GM21515 (cell line): Measurements from ENCODE around the gene C15orf61.

ENCODE experiments used
- ATAC-seq: cut with Tn5 transposase; IDR thresholded peaks from one replicate; pipeline ENCODE4 v1.9.1; 2021; ENCODE audit not compliant: unreplicated experiment

C15orf61 gene

DNA sequence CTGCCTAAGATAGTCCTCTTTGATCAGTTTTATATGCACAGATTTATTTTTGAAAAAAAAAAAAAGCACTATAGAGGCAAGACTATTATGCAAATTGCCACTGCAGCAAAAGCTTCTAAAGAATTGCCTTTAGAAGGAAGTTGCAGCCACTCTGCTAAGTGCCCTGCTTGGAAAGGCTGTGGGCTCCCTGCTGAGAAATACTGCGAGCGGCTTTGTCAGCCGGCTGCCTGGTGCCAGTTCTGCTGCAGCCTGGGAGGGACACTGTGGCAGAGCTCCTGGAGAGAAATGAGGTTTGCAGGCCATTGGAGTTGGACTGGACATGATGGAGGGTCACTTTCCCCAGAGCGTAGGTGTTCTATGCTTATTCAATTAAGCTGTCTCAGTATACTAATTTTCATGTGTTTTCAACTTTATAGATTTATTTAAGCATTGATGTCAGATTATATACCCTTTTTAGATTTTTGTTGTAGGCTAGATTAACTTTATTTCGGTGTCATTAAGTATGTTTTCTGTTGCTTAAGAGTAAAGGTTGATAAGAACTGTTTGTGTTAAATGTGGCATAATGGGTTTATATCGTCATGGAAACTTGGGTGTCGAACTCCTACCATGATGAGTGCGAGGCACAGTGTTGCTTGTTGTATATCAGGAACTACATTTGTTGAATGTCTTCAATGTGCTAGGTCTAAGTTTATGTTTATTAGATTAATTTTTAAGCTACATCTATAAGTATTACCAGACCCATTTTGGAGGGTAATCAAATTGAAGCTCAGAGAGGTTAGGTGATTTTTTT is 28.1 kb downstream of the C15orf61 start:
- ATAC-seq, result no peak

DNA sequence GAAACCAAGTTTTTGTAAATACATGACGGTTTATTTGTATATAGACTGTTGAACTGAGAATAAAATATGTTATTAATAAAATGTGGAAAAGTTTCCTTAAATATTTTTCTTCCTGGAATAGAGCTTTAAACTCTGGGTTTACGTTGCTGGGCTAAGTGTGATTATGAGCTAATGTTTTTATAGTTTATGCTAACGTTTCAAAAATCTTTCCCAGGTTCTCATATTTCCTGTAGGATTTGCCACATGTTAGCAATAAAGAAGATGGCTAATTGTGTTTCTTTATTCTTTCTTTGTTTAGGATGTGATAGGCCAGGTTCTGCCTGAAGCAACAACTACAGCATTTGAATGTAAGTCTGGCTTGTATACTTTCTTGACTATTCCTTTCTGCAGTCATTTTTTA is 28.8 kb downstream of the C15orf61 start:
- no peak for ATAC-seq

DNA sequence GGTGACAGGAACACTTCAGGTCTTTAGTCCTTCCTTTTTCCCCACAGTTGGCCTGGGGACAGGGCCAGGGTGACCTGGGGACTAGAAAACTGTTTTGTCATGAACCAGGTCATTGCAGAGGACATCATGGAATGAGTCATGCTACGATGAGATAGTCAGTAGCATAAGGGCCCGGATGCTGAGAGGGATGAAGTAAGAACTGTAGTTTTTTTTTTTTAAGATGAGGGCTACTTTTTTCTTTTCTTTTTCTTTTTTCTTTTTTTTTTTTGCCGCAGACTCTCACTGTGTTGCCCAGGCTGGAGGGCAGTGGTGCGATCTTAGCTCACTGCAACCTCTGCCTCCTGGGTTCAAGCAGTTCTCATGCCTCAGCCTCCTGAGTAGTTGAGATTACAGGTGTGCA is 29.6 kb downstream of the C15orf61 start:
- ATAC-seq, result no peak

DNA sequence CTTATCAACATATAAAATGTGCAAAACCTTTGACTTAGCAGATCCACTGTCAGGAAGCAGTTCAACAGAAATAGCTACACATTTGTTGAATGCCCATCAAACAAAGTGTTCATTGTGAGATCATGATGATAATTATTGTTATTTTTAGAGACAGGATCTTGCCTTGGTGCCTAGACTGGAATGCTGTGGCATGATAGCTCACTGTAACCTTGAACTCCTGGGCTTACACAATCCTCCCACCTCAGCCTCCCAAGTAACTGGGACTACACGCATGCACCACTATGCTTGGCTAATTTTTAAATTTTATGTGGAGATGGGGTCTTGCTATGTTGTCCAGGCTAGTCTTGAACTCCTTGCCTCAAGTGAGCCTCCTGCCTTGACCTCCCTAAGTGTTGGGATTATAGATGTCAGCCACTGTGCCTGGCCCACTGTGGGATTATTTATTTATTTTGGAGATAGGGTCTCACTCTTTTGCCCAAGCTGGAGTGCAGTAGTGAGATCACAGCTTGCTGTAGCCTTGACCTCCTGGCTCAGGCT is 30.3 kb downstream of the C15orf61 start:
- ATAC-seq, result no peak

DNA sequence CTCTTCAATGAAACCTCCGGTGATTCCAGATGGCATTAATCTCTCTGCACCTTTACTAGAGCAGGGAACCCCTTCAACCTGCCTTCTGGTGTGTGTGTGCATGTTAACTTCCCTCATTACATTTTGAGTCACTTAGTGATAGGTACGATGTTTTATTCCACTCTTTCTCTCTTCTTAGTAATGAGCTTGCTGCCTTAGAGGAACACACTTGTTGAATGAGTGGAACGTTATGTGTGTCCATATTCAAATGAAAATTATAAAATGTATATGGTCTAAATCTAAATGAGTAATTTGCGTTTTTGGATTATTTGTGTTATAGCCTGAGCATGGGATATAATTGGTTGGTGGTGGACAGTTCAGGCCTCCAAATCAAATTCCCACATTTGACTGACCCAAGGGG is 33.6 kb downstream of the C15orf61 start:
- ATAC-seq, result no peak

DNA sequence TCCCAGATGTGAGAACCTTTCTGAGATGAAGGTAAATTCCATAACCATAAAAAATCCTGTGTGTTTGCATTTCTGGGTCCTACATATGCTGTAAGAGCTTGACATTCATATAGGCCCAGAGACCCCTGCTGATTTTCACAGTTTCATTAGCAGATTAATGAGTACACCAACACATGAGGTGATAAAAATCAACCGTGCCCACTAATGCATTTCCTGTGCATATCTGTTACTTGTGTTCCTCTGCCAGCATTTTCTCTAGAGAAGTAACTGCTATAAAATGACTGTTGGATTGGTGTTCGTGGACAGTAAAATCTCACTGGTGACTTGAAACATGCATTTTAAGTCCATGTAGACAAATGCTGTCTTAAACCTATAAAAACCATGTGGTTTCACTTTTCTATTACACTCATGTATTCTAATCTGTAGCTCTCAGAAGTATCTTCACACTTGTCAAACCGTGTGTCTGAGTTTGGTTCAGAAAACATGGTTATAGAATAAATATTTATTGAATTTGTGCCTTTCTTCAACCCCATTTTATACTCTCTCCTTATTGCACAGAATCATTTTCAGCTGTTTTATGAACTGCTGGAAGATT is 36.1 kb downstream of the C15orf61 start:
- no peak for ATAC-seq

DNA sequence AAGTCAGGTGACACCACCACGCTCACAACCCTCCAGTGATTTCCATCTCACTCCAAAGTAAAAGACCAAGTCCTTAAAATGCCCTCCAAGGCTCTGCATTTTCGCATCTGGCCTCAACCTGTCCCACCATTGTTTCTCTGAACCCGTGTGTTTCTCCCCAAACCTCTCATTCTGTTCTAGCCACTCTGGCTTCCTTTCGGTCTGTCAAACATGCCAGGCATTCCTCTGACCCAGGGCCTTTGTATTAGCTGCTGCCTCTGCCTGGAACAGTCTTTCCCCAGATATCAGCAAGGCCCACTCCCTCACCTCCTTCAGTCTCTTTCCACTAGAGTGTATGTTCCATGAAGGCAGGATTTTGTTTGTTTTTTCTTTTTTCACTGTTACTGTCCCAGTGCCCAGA is 37.6 kb downstream of the C15orf61 start:
- ATAC-seq, result no peak

DNA sequence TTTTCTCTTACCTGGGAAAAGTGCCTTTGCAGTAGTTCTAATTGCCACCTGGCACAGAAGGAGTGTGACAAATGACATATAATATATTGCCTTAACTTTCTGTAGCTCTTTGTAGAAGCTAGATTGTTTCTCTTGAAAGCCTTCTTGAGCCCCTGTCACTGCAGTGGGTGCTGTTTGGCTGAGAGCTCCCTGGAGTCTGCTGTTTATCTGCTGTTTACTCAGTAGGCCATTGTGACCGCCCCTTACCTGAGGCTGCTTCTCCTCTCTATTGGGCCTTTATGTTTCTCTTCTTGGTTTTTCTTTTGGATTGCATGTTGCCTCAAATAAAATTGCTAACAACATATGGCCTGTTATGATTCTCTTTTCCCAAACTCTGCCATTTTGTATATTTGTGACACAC is 38.2 kb downstream of the C15orf61 start:
- no peak for ATAC-seq

DNA sequence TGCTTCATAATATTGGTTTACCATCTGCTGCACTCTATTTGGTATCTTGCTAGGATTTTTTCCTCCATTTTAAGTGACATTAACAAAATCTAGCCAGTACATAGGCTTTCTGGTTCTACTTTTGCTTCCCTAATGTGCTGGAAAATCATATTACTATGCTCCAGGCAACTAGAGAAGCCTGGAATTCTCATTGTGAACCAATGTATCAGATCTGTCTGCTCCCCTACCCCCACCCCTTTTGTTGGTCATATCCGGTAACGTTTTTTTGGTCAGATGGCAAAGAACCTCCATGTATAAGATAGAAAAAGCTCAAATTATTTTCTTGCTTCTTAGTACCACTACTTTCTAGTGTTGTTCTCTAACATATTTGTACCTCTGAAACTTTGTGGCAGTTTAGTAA is 38.6 kb downstream of the C15orf61 start:
- ATAC-seq, result no peak

DNA sequence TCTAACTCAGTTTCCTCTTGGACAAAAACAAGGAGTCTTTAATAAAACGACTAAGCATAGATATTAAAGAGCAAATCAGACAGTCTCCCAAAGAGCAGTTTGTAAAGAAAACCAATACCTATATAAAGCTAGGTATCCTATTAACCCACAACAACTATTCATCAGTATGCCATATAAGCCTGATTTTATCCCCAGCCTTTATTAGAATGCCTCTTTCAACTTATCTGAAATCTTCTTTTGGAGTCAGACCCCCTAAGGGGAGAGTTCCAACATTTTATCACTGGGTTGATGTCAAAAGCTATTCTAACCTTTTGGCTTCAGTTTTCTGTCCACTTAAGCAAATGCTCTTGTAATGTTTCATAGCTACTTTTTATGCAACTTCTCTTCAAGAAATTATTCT is 39.4 kb downstream of the C15orf61 start:
- no peak for ATAC-seq

DNA sequence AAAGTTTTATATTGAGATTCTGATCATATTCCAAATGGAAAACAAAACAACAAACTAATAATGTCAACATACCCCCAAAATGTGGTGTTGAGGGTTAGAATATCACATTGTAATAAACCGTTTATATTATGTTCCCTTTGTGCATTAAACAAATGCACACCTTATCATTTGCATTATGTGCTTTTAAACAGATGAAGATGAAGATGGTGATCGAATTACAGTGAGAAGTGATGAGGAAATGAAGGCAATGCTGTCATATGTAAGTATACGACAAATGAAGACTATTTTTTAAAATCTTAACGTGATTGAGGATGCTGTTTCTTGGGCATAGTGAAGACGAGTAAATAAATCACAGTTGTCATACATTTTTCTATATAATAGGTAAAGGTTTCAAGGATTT is 42.2 kb downstream of the C15orf61 start:
- ATAC-seq, result no peak

DNA sequence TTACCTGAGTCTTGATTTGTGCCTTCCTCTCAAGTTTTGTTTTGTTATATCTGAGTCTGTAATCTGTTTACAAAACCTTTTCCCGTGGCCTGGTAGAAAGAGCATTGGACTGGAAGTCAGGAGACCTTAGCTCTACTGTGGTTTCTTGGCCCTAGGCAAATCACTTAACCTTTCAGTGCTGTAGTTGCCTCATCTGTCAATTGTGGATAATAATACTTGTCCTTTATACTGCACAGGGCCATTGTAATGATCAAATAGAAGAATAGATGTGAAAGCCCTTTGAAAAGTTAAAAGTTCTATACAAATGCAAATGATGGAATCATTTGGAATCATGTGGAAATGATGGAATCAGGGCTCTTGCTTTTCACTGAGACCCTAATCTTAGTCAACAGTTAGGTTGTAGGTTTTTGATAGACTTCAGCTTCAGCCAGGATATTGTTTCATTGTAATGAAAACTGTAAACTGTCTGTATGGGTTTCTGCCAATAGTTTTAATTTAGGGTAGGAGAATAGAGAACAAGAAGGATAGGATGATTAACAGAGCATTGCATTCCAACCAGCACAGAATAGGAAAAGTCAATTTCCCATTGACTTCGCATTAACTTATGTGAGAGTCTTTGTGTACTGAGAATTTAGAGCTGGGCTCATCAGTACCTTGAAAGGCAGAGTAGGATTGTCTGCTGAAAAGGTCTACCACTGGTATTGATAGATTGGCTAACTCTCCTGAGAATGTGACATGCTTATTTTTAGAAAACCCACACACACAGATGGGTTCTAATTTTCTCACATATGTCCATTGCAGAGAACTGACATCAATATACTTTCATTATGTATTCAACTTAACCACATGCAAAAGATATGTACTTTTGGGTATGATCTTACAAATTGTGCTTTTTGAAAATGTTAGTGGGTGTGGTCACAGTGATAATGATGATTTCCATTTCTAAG is 43.4 kb downstream of the C15orf61 start:
- ATAC-seq, result peak; percentile 84

DNA sequence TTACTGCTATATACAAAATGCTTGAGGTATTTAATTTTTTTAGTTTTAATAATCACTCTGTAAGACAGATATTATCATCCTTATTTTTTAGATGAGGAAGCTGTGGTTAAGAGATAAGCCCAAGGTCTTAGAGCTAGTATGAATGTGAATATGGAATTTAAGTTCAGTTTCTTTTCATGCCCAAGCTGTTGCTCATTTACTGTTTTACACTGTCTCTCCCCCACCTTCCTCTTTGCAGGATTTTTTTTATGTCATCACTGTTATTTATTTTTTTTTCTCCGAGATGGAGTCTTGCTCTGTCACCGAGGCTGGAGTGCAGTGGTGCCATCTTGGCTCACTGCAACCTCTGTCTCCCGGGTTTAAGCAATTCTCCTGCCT is 44.0 kb downstream of the C15orf61 start:
- peak; percentile 34 for ATAC-seq

DNA sequence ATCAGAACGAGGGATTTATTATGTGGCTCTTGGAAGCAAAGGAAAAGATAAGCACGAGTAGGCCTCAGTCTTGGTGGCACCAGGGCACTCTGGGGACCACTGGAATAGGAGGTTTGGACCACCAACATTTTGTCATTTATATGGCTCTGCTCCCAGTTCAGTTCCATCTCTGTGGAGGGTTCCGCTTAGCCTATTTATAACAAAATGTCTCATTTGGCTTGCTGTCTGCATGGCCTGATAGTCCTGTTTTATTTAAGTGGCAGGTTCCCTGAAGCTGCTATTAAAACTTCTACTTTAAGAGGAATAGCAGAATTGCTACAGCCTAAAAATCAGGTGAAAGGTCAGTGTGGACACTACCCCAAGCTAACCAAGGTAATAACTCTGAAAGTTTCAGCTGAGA is 48.7 kb downstream of the C15orf61 start:
- ATAC-seq, result no peak

DNA sequence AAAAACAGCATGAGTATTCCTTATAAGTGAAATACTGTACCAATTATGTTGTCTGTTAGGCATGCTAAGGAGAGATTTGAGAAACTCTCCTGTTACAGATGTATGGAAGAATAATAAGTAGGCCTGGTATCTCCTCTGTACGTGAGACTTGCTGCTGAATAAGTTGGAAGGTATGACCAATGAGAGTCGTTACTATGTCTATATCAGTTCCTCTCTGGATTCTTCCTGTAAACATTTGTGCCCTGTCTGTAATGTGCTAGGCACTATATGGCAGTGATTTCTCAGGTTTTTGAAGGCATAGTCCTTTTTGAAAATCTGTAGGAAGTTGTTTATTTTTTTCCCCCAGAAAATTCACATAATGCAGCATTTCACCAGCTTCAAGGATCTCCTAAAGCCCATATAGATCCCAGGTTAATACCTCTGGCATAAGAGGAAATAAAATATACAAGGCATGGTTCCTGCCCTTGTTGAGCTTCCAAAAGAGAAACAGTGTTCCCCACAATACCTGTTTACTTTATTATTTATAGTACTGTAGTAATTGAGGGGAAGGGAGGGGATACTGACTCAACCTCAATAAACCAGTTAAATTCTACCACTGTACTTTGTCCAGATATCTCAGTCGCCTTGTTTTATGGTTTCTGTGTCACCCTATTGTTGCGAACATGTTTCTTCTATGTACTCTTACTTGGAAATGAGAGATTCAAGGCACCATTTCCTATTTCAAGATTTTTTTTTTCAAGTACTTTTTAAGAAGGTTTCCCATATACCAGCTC is 50.1 kb downstream of the C15orf61 start:
- no peak for ATAC-seq

DNA sequence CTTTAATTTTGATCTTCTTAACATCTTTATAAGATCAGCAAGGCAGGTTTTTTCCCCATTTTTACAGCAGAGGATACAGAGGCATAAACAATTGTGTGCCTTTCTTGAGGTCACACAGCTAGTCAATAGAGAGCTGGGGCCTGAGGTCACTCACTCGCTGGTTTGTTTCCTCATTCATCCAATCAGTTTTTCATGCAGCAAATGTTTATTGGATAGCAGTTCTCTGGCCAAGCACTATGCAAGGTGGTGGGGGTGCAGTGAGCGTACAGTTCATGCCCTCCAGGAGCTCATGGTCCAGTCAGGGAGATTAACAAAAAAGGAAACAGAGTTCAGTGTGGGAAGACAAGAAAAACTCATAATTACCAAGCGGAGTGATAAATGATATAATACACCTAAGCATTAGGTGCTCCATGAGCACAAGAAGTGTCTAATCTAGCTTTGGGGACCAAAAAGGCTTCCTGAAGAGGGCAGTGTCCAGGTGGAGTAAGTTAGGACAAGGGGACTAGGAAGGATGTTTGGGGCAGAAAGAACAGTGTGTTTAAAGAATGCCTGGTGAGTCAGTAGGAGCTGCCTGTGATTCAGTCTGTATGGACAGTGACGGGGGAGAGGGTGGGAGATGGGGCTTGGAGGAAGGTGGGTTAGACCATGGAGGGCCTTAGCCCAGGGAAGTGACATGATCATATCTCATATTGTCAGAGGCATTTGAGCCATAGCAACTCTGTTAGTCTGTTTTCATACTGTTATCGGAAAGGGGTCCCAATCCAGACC is 50.9 kb downstream of the C15orf61 start:
- ATAC-seq, result no peak

DNA sequence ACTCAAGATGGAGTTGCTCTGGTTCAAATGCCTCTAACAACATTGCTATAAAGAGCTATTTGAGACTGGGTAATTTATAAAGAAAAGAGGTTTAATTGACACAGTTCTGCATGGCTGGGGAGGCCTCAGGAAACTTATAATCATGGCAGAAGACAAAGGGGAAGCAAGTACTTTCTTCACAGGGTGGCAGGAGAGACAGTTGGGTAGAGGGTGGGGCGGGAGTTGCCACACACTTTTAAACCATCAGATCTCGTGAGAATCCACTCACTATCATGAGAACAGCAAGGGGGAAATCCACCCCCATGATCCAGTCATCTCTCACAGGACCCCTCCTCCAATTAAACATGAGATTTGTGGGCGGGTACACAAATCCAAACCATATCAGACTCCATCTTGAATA is 52.3 kb downstream of the C15orf61 start:
- no peak for ATAC-seq

DNA sequence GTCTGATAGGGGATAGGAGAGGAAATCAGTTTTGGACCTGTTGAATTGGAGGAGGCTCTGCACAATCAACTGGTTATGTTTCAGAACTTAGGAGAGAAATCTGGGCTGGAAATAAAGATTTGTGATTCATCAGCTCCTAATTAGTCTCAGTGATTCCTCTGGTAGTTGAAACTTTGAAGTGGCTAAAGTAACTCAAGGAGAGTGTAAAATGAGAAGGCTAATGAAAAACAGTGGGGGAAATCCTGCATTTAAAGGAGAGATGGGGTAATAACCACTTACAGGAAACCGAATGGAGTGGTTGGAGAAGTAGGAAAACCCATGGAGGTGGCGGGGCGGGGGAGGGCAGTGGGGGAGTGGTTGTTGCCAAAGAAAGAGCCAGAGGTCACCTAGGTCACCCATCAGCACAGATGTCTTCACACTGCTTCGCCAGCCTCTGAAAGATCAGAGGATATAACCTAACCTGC is 54.1 kb downstream of the C15orf61 start:
- no peak for ATAC-seq

DNA sequence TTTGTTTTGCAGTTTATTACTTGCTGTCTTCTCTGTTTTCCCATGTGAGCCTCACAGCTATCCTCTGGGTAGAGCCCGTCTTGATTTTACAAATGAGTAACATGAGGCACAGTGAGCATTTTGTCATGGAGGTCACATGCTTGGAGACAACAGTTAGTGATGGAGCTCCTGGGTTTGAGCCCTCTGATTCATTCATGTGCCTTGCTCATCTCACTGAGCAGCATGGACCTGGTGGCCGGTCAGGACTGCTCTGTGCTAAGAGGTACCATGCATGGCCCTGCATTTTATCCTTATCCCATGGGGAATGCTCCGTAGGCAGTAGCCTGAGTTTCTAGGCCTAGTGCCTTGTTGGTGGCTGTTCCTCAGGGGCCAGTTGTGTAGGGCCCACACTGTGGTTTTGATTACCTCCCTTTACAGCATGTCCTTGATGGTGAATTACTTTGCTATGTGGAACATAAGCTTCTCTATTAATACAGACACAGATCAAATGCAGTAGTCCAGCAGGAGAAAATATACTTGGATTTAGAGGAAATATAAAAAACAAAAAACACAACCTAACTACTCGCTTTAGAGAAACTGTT is 57.2 kb downstream of the C15orf61 start:
- no peak for ATAC-seq

DNA sequence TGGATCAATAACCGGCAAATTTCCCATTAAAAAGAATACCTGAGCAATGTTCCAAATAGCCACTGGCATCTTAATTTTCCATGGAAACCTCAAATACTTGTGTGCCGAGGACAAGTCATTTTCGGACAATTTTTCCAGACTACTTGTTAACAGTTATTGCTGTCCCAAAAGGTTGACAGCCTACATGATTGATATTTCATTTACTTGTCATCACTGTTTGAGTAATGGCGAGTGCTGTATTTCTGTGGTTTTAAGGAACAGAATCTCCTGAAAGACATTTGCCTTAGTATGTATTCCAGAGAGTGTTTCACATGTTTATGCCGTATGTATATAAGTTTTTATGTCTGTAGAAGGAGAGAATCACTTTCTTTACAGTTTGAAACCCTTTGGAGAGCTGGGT is 58.2 kb downstream of the C15orf61 start:
- no peak for ATAC-seq
